Coronary artery (tissue), 2 donors: ENCODE results near the gene EIF3A.
A peak's percentile ranks its signal among the peaks of the same experiment; 100 is the strongest.

Experiments
- DNase-seq: peaks from one replicate; pipeline ENCODE4 v3.0.0-alpha.2; 2017; ENCODE audit warnings: low spot score
- H3K27ac ChIP-seq, 2 donors: fragments of 200-600 bp; sonication (generic); one replicate each; pipeline ENCODE4 v1.5.1; 2016 to 2019
- H3K4me3 ChIP-seq: fragments of 200-600 bp; sonication (generic); 2 replicates; pipeline ENCODE4 v1.5.1; 2016; ENCODE audit warnings: mild to moderate bottlenecking, moderate library complexity
- CTCF ChIP-seq: fragments of 200-600 bp; sonication (generic); IDR thresholded peaks from one replicate; pipeline ENCODE4 v1.5.1; 2019; ENCODE audit warnings: antibody characterized with exemption

The EIF3A gene

GRCh38 chr10:119095640-119096039 is 15.0 kb upstream of the EIF3A start:
- H3K4me3 ChIP-seq: no peak overlapping the region
- H3K27ac ChIP-seq: no peak overlapping the region
- no peak for DNase-seq
- no peak for TF ChIP-seq CTCF

GRCh38 chr10:119090968-119091367 is 10.4 kb upstream of the EIF3A start:
- TF ChIP-seq CTCF: no peak
- DNase-seq: no peak
- no peak overlapping the region for H3K4me3 ChIP-seq
- H3K27ac ChIP-seq: no peak overlapping the region

- no peak for TF ChIP-seq CTCF
- no peak for DNase-seq
- H3K27ac ChIP-seq: no peak overlapping the region
- no peak overlapping the region for H3K4me3 ChIP-seq
These were observed 9.6 kb upstream of the EIF3A start for GRCh38 chr10:119090026-119090795.

- H3K27ac ChIP-seq: no peak overlapping the region
These were observed 6.8 kb upstream of the EIF3A start for GRCh38 chr10:119087271-119087882.

GRCh38 chr10:119084896-119085295 is 4.3 kb upstream of the EIF3A start:
- H3K27ac ChIP-seq: no peak overlapping the region
- DNase-seq: no peak
- no peak for TF ChIP-seq CTCF

More at GRCh38 chr10:119087271-119087882, 6.8 kb upstream of the EIF3A start:
- DNase-seq: no peak
- H3K4me3 ChIP-seq: no peak overlapping the region
- no peak for TF ChIP-seq CTCF

GRCh38 chr10:119079599-119080520 is 757 bp downstream of the EIF3A start:
- Histone ChIP-seq H3K27ac (peak overlapping the region; percentile 89 to 93), H3K4me3 (peak overlapping the region; percentile 78)
- peak; percentile 85 for DNase-seq
- no peak for TF ChIP-seq CTCF

More at GRCh38 chr10:119084896-119085295, 4.3 kb upstream of the EIF3A start:
- no peak overlapping the region for H3K4me3 ChIP-seq
